ENCODE measurements around the gene TGM4. TPM values are rescaled to one million over a fixed set of nuclear protein-coding genes. Genes with fewer than 3 reads are reported as not detected.
A peak's percentile ranks its signal among the peaks of the same experiment; 100 is the strongest.

TGM4 gene
- total RNA-seq, 1 donor from 2014 or later: not detected

- Mint-ChIP-seq H3K36me3 (ENCODE audit: insufficient read depth) (peaks cover 15% of the 10 kb centered on the region), H3K27me3 (no peaks in the 10 kb centered on the region), H3K9me3 (ENCODE audit: low read depth) (peaks cover 9% of the 10 kb centered on the region), H3K27ac (no peak overlapping the region), H3K4me1 (ENCODE audit: low read depth) (no peaks in the 10 kb centered on the region), H3K4me3 (ENCODE audit: low read depth) (no peak overlapping the region)
- DNase-seq (ENCODE audit: low spot score, unreplicated experiment): no peak
- TF ChIP-seq CTCF (IDR thresholded peaks at IDR 0.05; ENCODE audit: unreplicated experiment): no peak
These were observed 41.4 kb upstream of the TGM4 start for GRCh38 chr3:44832965-44833364.

GRCh38 chr3:44833394-44833793 is 41.0 kb upstream of the TGM4 start:
- Mint-ChIP-seq H3K27ac (no peak overlapping the region), H3K9me3 (ENCODE audit: low read depth) (peaks cover 9% of the 10 kb centered on the region), H3K27me3 (no peaks in the 10 kb centered on the region), H3K4me1 (ENCODE audit: low read depth) (no peaks in the 10 kb centered on the region), H3K4me3 (ENCODE audit: low read depth) (no peak overlapping the region), H3K36me3 (ENCODE audit: insufficient read depth) (peaks cover 17% of the 10 kb centered on the region)
- no peak for TF ChIP-seq CTCF (IDR thresholded peaks at IDR 0.05; ENCODE audit: unreplicated experiment)
- DNase-seq (ENCODE audit: low spot score, unreplicated experiment): no peak

GRCh38 chr3:44835684-44836083 is 38.7 kb upstream of the TGM4 start:
- no peak for TF ChIP-seq CTCF (IDR thresholded peaks at IDR 0.05; ENCODE audit: unreplicated experiment)
- H3K27ac Mint-ChIP-seq: no peak overlapping the region
- no peak for DNase-seq (ENCODE audit: low spot score, unreplicated experiment)
- H3K27me3 Mint-ChIP-seq: no peaks in the 10 kb centered on the region
- H3K36me3 Mint-ChIP-seq (ENCODE audit: insufficient read depth): peaks cover 23% of the 10 kb centered on the region
- peaks cover 9% of the 10 kb centered on the region for H3K9me3 Mint-ChIP-seq (ENCODE audit: low read depth)
- no peak overlapping the region for H3K4me3 Mint-ChIP-seq (ENCODE audit: low read depth)
- no peaks in the 10 kb centered on the region for H3K4me1 Mint-ChIP-seq (ENCODE audit: low read depth)

GRCh38 chr3:44842376-44842775 is 32.0 kb upstream of the TGM4 start:
- DNase-seq (ENCODE audit: low spot score, unreplicated experiment): no peak
- TF ChIP-seq CTCF (IDR thresholded peaks at IDR 0.05; ENCODE audit: unreplicated experiment): no peak
- Mint-ChIP-seq H3K4me3 (ENCODE audit: low read depth) (no peak overlapping the region), H3K4me1 (ENCODE audit: low read depth) (no peaks in the 10 kb centered on the region), H3K27ac (no peak overlapping the region), H3K27me3 (no peaks in the 10 kb centered on the region), H3K9me3 (ENCODE audit: low read depth) (no peaks in the 10 kb centered on the region), H3K36me3 (ENCODE audit: insufficient read depth) (peaks cover 17% of the 10 kb centered on the region)

GRCh38 chr3:44845528-44846520 is 28.6 kb upstream of the TGM4 start:
- Mint-ChIP-seq H3K9me3 (ENCODE audit: low read depth) (no peaks in the 10 kb centered on the region), H3K4me3 (ENCODE audit: low read depth) (no peak overlapping the region), H3K27me3 (no peaks in the 10 kb centered on the region), H3K4me1 (ENCODE audit: low read depth) (no peaks in the 10 kb centered on the region), H3K27ac (peak overlapping the region; percentile 81), H3K36me3 (ENCODE audit: insufficient read depth) (peaks cover 7% of the 10 kb centered on the region)
- TF ChIP-seq CTCF (IDR thresholded peaks at IDR 0.05; ENCODE audit: unreplicated experiment): no peak
- DNase-seq (ENCODE audit: low spot score, unreplicated experiment): no peak

All from progenitor cell of endocrine pancreas (in vitro differentiated cells).